ENCODE results near the gene MYH10. TPM values are rescaled to one million over a fixed set of nuclear protein-coding genes. Genes with fewer than 3 reads are reported as not detected.
A peak's percentile ranks its signal among the peaks of the same experiment; 100 is the strongest.
"Not testable (repeated sequence)": the region's sequence is repeated elsewhere in the genome, so short reads cannot be mapped to it uniquely, and the experiment has no call there.

Gene MYH10
- total RNA-seq, 8 experiments from 2014 or later: 67.1 to 263 (median 139) TPM

DNA sequence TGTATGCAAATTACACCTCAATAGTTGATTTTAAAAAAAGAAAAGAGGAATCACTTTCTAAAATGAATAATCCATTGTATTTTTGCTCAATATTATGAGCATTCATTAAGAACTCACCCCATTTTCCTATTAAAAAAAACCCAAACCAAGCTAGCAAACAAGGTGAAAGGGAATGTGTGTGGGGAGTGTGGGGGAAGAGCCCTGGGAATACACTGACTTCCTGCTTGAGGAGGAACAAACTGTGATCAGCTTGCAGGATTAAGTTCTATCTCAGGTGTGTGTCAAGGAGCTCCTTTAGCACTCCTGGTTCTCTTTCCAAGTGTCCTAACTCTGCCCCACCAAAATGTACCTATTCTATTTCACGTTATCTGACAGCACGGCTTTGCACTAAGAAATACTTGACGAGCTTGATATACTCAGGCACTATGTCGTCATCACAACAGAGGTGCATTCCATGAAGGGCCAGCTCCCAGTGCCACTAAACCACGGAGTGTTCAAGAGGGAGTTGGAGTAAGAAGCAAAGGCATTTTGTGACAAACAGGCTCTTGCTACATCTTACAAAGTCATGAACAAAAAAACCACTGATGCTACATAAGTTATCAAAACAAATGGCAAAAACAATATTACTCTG is 73.2 kb downstream of the MYH10 start:
- Histone ChIP-seq H3K4me1 (replicated peaks in 1 of 2) (no peaks in the 10 kb centered on the region), H3K4me3 (no peak overlapping the region), H3K27ac (no peak overlapping the region)
- no peak for ATAC-seq (replicated peaks in 6 of 8)
- in situ Hi-C loops (cut with MboI; ENCODE audit: low pct_unique_long_range_greater_than_20kb in 2 of 9, low sequenced_read_pairs in 9 of 9, unreplicated experiment in 9 of 9): no loop called here
- WGBS, 10 experiments: 85 to 100% (median 95%) methylated on average over 1 to 5 of the region's 5 CpGs; no CpG with 5 or more reads in 3 of the 10 experiments

DNA sequence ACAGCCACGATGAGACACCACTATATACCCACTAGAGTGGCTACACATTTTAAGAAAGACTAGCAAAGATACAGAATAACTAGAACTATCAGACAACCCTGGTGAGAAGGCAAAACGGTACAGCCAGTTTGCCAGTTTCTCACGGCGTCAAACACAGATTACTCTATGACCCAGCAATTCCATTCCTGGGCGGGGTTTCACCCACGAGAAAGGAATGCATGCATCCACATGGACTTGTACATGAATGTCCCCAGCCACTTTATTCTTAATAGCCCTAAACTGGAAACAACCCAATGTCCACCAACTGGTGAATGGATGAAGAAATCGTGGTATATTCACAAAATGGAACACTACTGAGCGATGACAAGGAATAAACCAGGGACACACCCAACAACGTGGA is 74.5 kb downstream of the MYH10 start:
- peak in 2 of 8 experiments; percentile 71 to 76 for ATAC-seq (replicated peaks in 6 of 8)
- in situ Hi-C loops (cut with MboI; ENCODE audit: low pct_unique_long_range_greater_than_20kb in 2 of 9, low sequenced_read_pairs in 9 of 9, unreplicated experiment in 9 of 9): no loop called here
- H3K4me1 ChIP-seq (replicated peaks in 1 of 2): no peaks in the 10 kb centered on the region
- 68 to 100% (median 97%) methylated on average over 1 to 7 of the region's 9 CpGs; no CpG with 5 or more reads in 3 of the 10 experiments for WGBS, 10 experiments
- H3K27ac ChIP-seq: no peak overlapping the region
- no peak overlapping the region for H3K4me3 ChIP-seq

DNA sequence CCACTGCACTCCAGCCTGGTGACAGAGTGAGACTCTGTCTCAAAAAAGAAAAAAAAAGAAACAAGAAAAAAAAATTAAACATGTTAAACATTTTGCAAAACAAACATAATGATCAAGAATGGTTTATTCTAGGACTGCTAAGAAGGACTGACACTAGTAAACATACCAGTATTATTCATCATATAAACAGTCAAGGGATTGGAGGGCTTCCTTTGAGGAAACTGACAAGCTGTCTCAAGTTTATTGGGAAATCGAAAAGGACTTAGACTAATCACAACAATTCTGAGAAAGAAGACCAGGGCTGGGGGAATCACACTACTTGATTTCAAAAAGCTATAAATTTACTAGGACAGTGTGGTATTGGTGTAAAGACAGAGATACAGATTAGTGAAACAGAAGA is 75.5 kb downstream of the MYH10 start:
- H3K4me1 ChIP-seq (replicated peaks in 1 of 2): no peaks in the 10 kb centered on the region
- in situ Hi-C loops (cut with MboI; ENCODE audit: low pct_unique_long_range_greater_than_20kb in 2 of 9, low sequenced_read_pairs in 9 of 9, unreplicated experiment in 9 of 9): no loop called here
- no peak overlapping the region for H3K27ac ChIP-seq
- no peak for ATAC-seq (replicated peaks in 6 of 8)
- H3K4me3 ChIP-seq: no peak overlapping the region
- WGBS, 10 experiments: 58 to 100% (median 92%) methylated on average over 1 of the region's 1 CpG

DNA sequence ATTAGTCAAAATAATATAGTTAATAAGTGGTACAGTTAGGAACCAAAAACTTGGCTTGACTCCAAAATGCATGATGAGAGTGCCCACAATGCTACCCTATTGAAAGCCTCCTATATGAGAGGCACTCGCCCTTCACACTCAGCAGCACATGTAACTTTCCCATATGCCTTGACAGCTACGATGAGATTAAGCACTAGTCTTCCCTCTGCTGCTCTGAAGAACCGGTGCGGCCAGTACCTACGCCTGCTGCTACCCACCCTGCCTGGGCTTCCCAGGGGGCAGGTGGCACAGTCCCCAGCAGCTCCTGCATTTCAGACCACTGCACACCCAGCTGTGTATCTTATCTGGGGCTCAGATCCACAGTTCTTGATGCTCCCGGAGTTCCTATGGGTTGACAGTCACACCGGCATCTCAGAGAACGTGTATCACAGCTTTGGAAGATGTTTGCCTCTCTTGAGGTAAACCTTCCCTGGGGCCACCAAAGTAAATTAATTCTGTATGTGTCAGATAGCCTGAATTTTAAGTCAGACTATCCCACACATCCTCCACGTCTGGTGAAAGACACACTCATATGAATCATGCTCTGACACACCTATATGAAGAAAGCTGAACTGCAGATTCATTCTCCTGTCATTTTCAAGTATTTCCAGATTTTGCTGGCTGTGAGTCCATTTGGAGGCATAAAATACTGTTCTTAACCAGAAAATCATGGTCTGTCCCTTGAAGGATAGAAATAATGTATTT is 77.8 kb downstream of the MYH10 start:
- Histone ChIP-seq H3K4me1 (replicated peaks in 1 of 2) (no peaks in the 10 kb centered on the region), H3K4me3 (no peak overlapping the region), H3K27ac (no peak overlapping the region)
- WGBS, 10 experiments: 29 to 100% (median 95%) methylated on average over 1 to 7 of the region's 9 CpGs; no CpG with 5 or more reads in 3 of the 10 experiments
- in situ Hi-C loops (cut with MboI; ENCODE audit: low pct_unique_long_range_greater_than_20kb in 2 of 9, low sequenced_read_pairs in 9 of 9, unreplicated experiment in 9 of 9): no loop called here
- ATAC-seq (replicated peaks in 6 of 8): peak in 2 of 8 experiments; percentile 80 to 81

DNA sequence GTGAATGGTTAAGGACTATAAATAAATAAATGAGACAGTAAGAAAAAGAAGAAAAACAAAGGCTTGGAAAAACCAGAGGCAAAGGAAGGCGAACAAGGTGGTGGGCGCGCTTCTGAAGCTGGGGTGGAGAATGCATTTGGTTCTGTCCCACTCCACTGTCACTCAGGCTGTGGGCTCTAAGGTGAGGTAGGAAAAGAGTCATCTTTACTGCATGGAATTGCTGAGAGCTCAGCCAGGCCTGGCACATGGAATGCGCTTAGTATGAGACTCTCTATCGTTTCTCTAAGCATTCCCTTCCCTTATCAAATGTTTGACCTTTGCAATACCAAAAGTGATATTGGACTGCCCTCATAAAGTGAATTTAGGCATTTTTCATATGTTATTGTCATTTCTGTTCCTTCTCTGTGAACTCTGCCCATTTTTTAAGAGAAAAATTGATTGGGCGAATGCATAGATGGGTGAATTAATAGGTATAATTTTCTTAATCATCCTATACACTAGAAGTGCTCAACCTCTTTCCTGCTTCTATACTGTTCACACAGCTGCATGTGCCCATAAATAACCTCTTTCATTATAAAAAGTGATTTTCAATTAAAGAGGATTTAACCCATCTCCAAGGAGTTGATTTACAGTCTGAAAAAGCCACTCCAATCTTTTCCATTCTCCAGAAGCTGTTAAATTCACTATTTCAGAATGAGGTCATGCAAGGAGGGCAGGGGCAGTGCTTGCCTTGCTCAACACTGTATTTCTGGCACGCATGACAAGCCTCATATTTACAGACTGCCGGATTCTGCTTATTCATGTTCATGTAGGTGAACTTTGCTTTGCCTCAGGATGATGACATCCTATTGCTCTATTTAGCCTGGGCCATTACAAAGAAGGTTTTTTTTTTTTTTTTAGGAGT is 87.7 kb downstream of the MYH10 start:
- in situ Hi-C loops (cut with MboI; ENCODE audit: low pct_unique_long_range_greater_than_20kb in 2 of 9, low sequenced_read_pairs in 9 of 9, unreplicated experiment in 9 of 9): loop anchor here in 1 of 9 experiments (25.0 kb wide), 1 partner anchor 219 kb away; the partner anchor contains the start of gene SPDYE4
- peaks cover 0 to 19% of the 10 kb centered on the region in 2 donors for H3K4me1 ChIP-seq (replicated peaks in 1 of 2)
- no peak overlapping the region for H3K4me3 ChIP-seq
- H3K27ac ChIP-seq: peak overlapping the region in 1 of 2 donors; percentile 88
- peak; percentile 58 to 100 (median 98) for ATAC-seq (replicated peaks in 6 of 8)
- 64 to 92% (median 78%) methylated on average over 4 to 8 of the region's 8 CpGs; no CpG with 5 or more reads in 1 of the 10 experiments for WGBS, 10 experiments

DNA sequence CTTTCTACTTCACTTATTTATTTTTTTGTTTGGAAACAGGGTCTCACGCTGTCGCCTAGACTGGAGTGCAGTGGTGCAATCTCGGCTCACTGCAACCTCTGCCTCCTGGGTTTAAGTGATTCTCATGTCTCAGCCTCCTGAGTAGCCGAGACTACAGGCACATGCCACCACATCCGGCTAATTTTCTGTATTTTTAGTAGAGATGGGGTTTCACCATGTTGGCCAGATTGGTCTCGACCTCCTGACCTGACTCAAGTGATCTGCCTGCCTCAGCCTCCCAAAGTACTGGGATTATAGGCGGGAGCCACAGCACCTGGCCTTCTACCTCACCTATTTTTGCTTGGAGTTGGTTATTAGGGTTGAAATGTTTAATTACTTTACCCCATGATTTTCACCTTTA is 90.5 kb downstream of the MYH10 start:
- H3K27ac ChIP-seq; H3K4me3 ChIP-seq; ATAC-seq (replicated peaks in 6 of 8): not testable (repeated sequence)
- WGBS, 10 experiments: 82 to 100% (median 99%) methylated on average over 1 to 6 of the region's 7 CpGs; no CpG with 5 or more reads in 2 of the 10 experiments
- in situ Hi-C loops (cut with MboI; ENCODE audit: low pct_unique_long_range_greater_than_20kb in 2 of 9, low sequenced_read_pairs in 9 of 9, unreplicated experiment in 9 of 9): loop anchor here in 1 of 9 experiments (25.0 kb wide), 1 partner anchor 222 kb away; the partner anchor contains the start of gene SPDYE4
- H3K4me1 ChIP-seq (replicated peaks in 1 of 2): peaks cover 0 to 19% of the 10 kb centered on the region in 2 donors

DNA sequence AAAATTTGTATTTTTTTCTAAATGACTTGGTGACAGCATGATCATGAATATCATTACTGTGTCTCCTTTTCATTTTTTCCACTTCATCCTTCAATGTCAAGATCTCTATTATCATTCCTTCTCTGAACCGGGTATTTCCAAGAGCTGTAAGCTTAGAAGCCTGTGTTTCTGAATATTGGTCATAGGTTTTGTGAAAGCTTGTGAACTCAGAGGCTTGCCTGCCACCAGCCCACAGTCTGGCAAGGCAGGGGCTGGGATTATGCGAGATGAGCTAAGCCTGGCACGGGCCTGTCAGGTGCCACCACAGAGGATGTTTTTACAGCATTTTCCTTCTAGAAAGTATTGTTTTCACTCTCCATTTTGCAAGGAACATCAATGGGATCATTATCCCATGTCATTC is 92.8 kb downstream of the MYH10 start:
- in situ Hi-C loops (cut with MboI; ENCODE audit: low pct_unique_long_range_greater_than_20kb in 2 of 9, low sequenced_read_pairs in 9 of 9, unreplicated experiment in 9 of 9): loop anchor here in 1 of 9 experiments (25.0 kb wide), 1 partner anchor 225 kb away; the partner anchor contains the start of gene SPDYE4
- Histone ChIP-seq H3K4me3 (no peak overlapping the region), H3K27ac (no peak overlapping the region), H3K4me1 (replicated peaks in 1 of 2) (peaks cover 0 to 12% of the 10 kb centered on the region in 2 donors)
- WGBS, 10 experiments: 23 to 100% (median 72%) methylated on average over 1 to 3 of the region's 3 CpGs; no CpG with 5 or more reads in 1 of the 10 experiments
- peak in 1 of 8 experiments; percentile 28 for ATAC-seq (replicated peaks in 6 of 8)

DNA sequence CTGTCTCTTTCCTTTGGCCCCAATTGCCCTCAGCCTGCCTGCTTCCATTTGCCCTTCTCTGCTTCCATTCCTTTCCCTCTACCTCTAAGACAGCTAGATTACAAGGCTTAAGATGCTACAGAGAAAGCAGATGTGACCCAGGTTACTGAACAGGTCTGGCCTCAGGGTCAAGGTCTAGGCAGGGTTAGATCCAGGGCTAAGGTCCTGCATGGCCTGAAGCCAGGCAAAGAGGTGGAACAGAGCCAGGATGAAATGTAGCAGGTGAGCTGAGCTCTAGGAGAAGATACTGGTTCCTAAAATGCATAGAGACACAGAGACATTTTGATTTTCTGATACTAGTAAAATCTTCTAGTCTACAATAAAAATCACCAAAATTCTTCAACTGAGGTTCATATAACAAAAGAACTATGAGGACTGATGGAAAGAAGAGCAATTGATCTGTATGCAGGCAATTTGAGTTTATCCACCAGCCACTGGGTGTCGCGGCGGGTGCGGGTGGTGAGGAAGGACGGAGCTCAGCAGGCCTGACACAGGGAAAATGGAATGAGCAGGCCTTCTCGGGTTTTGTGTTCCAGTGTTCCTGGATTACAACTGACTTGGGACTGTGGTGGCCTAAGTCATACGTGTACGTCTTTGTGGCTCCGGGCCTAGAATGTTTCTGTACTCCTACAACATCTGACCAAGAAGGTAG is 95.9 kb downstream of the MYH10 start:
- in situ Hi-C loops (cut with MboI; ENCODE audit: low pct_unique_long_range_greater_than_20kb in 2 of 9, low sequenced_read_pairs in 9 of 9, unreplicated experiment in 9 of 9): loop anchor here in 1 of 9 experiments (25.0 kb wide), 1 partner anchor 228 kb away; the partner anchor contains the start of gene SPDYE4
- no peaks in the 10 kb centered on the region for H3K4me1 ChIP-seq (replicated peaks in 1 of 2)
- H3K4me3 ChIP-seq: no peak overlapping the region
- WGBS, 10 experiments: 71 to 100% (median 95%) methylated on average over 1 to 4 of the region's 9 CpGs; no CpG with 5 or more reads in 4 of the 10 experiments
- H3K27ac ChIP-seq: no peak overlapping the region
- no peak for ATAC-seq (replicated peaks in 6 of 8)

DNA sequence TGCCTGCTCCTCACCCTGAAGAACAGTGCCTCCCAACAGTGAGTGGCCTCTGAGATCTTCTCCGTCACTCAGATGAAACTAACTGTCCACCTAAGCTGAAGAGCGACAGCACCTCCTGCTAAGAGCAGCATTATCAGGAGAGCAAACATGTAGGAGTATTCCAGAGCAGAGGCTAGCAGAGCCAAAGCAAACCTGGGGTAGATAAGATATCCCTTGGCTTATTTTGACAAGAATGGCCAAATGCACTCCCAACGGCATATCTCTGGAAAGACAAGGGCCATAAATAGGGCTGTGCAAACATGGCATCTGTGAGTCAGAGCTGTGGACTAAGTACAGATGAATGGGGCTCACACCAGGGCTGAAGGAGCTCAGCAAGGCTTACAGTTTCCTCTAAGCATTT is 98.5 kb downstream of the MYH10 start:
- Histone ChIP-seq H3K4me3 (no peak overlapping the region), H3K27ac (no peak overlapping the region), H3K4me1 (replicated peaks in 1 of 2) (no peaks in the 10 kb centered on the region)
- peak in 1 of 8 experiments; percentile 22 for ATAC-seq (replicated peaks in 6 of 8)
- in situ Hi-C loops (cut with MboI; ENCODE audit: low pct_unique_long_range_greater_than_20kb in 2 of 9, low sequenced_read_pairs in 9 of 9, unreplicated experiment in 9 of 9): loop anchor here in 1 of 9 experiments (25.0 kb wide), 1 partner anchor 230 kb away; the partner anchor contains the start of gene SPDYE4
- 84 to 100% (median 100%) methylated on average over 1 to 3 of the region's 3 CpGs; no CpG with 5 or more reads in 4 of the 10 experiments for WGBS, 10 experiments

DNA sequence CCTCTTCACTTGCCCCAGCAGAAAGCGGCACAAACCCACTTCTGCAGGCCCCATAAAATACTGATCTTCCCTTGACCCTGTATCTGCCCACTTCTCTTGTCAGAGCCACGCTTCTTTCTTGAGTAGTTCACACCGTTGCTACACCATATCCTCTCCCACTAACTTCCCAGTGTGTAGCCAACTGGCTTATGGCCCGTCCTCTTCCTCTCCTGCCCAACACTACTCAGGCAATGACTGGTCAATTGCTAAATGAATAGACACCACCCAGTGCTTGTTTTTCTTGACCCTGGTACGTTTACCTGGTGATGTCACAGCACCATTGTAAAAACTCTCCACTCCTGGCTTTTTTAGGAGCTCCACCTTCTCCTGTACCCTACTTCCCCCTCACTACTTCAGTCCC is 107.9 kb downstream of the MYH10 start:
- Histone ChIP-seq H3K27ac (no peak overlapping the region), H3K4me3 (no peak overlapping the region), H3K4me1 (replicated peaks in 1 of 2) (no peaks in the 10 kb centered on the region)
- WGBS, 10 experiments: 82 to 100% (median 90%) methylated on average over 1 to 4 of the region's 5 CpGs; no CpG with 5 or more reads in 1 of the 10 experiments
- no peak for ATAC-seq (replicated peaks in 6 of 8)
- in situ Hi-C loops (cut with MboI; ENCODE audit: low pct_unique_long_range_greater_than_20kb in 2 of 9, low sequenced_read_pairs in 9 of 9, unreplicated experiment in 9 of 9): no loop called here

DNA sequence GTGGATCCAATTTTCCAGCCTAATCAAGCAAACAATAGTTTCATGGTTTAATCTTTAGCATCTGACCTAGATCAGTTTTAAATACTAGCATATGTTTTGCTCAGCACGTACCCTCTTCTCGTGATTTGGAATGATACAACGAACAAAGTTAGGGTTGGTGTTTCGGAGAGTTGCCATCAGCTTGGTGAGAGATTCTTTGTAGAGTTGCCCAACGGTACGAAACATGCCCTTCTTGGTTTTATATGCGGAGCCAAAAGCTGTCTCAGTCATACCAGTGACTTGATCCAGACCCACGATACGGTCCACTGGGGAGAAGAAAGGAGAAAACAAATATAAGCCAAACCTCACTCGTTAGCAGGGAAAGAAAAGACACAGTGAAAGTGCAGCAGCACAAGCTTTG is 109.5 kb downstream of the MYH10 start:
- WGBS, 10 experiments: 61 to 100% (median 95%) methylated on average over 3 to 10 of the region's 10 CpGs; no CpG with 5 or more reads in 2 of the 10 experiments
- Histone ChIP-seq H3K4me1 (replicated peaks in 1 of 2) (no peaks in the 10 kb centered on the region), H3K27ac (no peak overlapping the region), H3K4me3 (no peak overlapping the region)
- in situ Hi-C loops (cut with MboI; ENCODE audit: low pct_unique_long_range_greater_than_20kb in 2 of 9, low sequenced_read_pairs in 9 of 9, unreplicated experiment in 9 of 9): no loop called here
- no peak for ATAC-seq (replicated peaks in 6 of 8)

DNA sequence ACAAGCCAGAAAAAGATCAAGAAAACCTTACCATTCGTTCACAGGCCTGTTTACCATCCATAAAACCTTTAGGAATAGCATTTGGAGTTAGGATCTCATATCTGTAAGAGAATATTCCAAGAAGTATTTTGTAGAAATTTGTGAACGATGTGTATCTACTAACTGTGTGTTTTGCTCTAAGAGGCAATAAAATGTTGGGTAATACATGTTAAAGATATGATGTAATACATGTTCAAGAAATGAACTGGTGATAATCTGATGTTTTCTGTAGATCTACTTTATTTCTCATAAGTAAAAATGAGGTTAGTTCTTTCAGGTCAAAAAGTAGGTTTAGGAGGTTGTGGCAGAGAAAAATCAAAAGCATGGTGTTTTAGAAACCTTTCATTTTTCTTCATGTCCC is 111.7 kb downstream of the MYH10 start:
- in situ Hi-C loops (cut with MboI; ENCODE audit: low pct_unique_long_range_greater_than_20kb in 2 of 9, low sequenced_read_pairs in 9 of 9, unreplicated experiment in 9 of 9): no loop called here
- ATAC-seq (replicated peaks in 6 of 8): no peak
- Histone ChIP-seq H3K4me3 (no peak overlapping the region), H3K27ac (no peak overlapping the region), H3K4me1 (replicated peaks in 1 of 2) (no peaks in the 10 kb centered on the region)
- WGBS, 10 experiments: 78 to 100% (median 98%) methylated on average over 1 to 2 of the region's 2 CpGs
